Osteocyte (in vitro differentiated cells): ENCODE measurements around the gene MMP17. TPM values are rescaled to one million over a fixed set of nuclear protein-coding genes. Genes with fewer than 3 reads are reported as not detected.
A peak's percentile ranks its signal among the peaks of the same experiment; 100 is the strongest.

ENCODE experiments used
- DNase-seq: peaks from one replicate; pipeline ENCODE4 v3.0.0; 2021; ENCODE audit warnings: mixed read lengths; ENCODE audit not compliant: unreplicated experiment; ENCODE audit errors: extremely low spot score
- H3K27ac Mint-ChIP-seq: one replicate; pipeline ENCODE4 v1.8.0; 2021; ENCODE audit warnings: mild to moderate bottlenecking, mixed read lengths; ENCODE audit not compliant: unreplicated experiment
- H3K27me3 Mint-ChIP-seq: one replicate; pipeline ENCODE4 v1.8.0; 2021; ENCODE audit warnings: mixed read lengths; ENCODE audit not compliant: unreplicated experiment
- H3K36me3 Mint-ChIP-seq: one replicate; pipeline ENCODE4 v1.8.0; 2021; ENCODE audit warnings: mixed read lengths; ENCODE audit not compliant: unreplicated experiment
- H3K4me1 Mint-ChIP-seq: one replicate; pipeline ENCODE4 v1.8.0; 2021; ENCODE audit warnings: mixed read lengths; ENCODE audit not compliant: unreplicated experiment
- H3K4me3 Mint-ChIP-seq: one replicate; pipeline ENCODE4 v1.8.0; 2021; ENCODE audit warnings: mild to moderate bottlenecking, moderate library complexity, mixed read lengths; ENCODE audit not compliant: unreplicated experiment
- H3K9me3 Mint-ChIP-seq: one replicate; pipeline ENCODE4 v1.8.0; 2021; ENCODE audit warnings: mixed read lengths; ENCODE audit not compliant: unreplicated experiment
- CTCF ChIP-seq: fragments of 200-600 bp; sonication (generic); IDR thresholded peaks from 2 replicates; pipeline ENCODE4 v1.5.0; 2021; ENCODE audit warnings: antibody characterized with exemption, mild to moderate bottlenecking, moderate library complexity
- total RNA-seq: library from RNA; stranded (reverse); gene quantifications from 2 replicates; pipeline ENCODE4 v1.2.1, GENCODE V29; 2021

Gene MMP17
- total RNA-seq, 1 donor from 2014 or later, result 1.7 TPM

DNA sequence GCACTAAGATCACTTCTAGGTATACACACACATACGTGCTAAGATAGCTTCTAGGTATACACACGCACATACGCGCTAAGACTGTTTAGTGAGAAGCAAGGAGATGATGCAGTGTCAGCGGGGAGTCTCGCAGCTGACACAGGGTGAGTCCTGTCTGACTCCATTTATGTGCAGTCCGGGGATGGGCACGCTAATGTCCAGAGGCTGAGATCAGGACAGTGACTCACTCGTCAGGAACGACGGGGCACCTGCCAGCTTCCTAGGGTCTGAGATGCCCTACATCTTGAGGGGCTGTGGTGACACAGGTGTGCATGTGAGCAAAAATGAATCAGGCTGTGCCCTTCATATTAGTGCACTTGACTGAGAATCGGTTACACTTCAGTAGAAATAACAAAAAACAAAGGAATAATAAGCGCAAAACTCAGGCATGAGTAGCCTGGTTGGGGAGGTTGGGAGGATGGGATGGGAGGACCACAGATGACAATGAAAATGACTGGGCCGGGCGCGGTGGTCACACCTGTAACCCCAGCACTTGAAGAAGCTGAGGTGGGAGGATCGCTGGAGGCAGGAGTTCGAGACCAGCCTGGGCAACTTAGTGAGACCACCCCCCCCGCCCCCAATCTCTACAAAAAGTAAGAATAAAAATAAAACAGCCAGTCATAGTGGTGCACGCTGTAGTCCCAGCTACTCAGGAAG is 37.1 kb downstream of the MMP17 start:
- H3K27ac Mint-ChIP-seq, result peak overlapping the region; percentile 39
- no peaks in the 10 kb centered on the region for H3K9me3 Mint-ChIP-seq
- no peaks in the 10 kb centered on the region for H3K36me3 Mint-ChIP-seq
- peaks cover 41% of the 10 kb centered on the region for H3K4me1 Mint-ChIP-seq
- no peaks in the 10 kb centered on the region for H3K27me3 Mint-ChIP-seq
- DNase-seq, result no peak
- TF ChIP-seq CTCF, result no peak
- no peak overlapping the region for H3K4me3 Mint-ChIP-seq

- no peaks in the 10 kb centered on the region for H3K27me3 Mint-ChIP-seq
- H3K27ac Mint-ChIP-seq, result no peak overlapping the region
- no peak for TF ChIP-seq CTCF
- H3K4me3 Mint-ChIP-seq, result no peak overlapping the region
- H3K9me3 Mint-ChIP-seq, result no peaks in the 10 kb centered on the region
- DNase-seq, result no peak
- peaks cover 43% of the 10 kb centered on the region for H3K4me1 Mint-ChIP-seq
- H3K36me3 Mint-ChIP-seq, result no peaks in the 10 kb centered on the region
These were observed 39.3 kb downstream of the MMP17 start for GRCh38 chr12:131867471-131867870.

- H3K36me3 Mint-ChIP-seq, result no peaks in the 10 kb centered on the region
- H3K9me3 Mint-ChIP-seq, result no peaks in the 10 kb centered on the region
- no peak overlapping the region for H3K27ac Mint-ChIP-seq
- no peak for TF ChIP-seq CTCF
- peaks cover 40% of the 10 kb centered on the region for H3K4me1 Mint-ChIP-seq
- H3K27me3 Mint-ChIP-seq, result no peaks in the 10 kb centered on the region
- H3K4me3 Mint-ChIP-seq, result no peak overlapping the region
- no peak for DNase-seq
These were observed 39.9 kb downstream of the MMP17 start for GRCh38 chr12:131867891-131868675.

DNA sequence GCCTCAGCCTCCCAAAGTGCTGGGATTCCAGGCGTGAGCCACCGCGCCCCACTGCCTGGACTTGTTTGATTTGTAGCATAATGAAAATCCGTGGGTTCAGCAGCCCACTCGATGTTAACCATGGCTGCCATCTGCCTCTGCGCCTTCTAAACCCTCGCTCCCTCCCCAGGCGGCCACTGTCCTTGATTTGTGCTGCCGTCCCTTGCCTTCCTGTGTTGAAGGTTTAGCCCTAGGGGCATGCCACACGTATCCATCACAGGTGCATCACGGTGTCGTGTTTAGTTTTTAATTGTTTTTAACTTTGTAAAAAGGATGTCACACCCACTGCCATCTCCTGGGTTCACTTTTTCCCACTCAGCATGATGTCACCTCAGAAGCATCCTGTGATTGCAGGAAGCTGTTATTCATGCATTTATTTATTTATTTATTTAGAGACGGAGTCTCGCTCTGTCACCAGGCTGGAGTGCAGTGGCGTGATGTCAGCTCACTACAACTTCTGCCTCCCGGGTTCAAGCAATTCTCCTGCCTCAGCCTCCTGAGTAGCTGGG is 41.8 kb downstream of the MMP17 start:
- Mint-ChIP-seq H3K27ac (peak overlapping the region; percentile 27), H3K4me1 (peaks cover 29% of the 10 kb centered on the region), H3K4me3 (no peak overlapping the region), H3K27me3 (no peaks in the 10 kb centered on the region), H3K36me3 (no peaks in the 10 kb centered on the region), H3K9me3 (no peaks in the 10 kb centered on the region)
- TF ChIP-seq CTCF, result no peak
- DNase-seq, result no peak

GRCh38 chr12:131871677-131872076 is 43.5 kb downstream of the MMP17 start:
- TF ChIP-seq CTCF, result no peak
- no peaks in the 10 kb centered on the region for H3K9me3 Mint-ChIP-seq
- no peaks in the 10 kb centered on the region for H3K27me3 Mint-ChIP-seq
- no peak overlapping the region for H3K4me3 Mint-ChIP-seq
- H3K36me3 Mint-ChIP-seq, result no peaks in the 10 kb centered on the region
- no peak for DNase-seq
- H3K4me1 Mint-ChIP-seq, result peaks cover 20% of the 10 kb centered on the region
- H3K27ac Mint-ChIP-seq, result peak overlapping the region; percentile 54
